Measurements from ENCODE around the gene CKS1B.

Gene CKS1B

GRCh38 chr1:155016231-155016831 lies 41.9 kb downstream of the CKS1B start:
- DNase-seq: no peak

- DNase-seq: peak; percentile 88
These were observed 42.8 kb downstream of the CKS1B start for GRCh38 chr1:155017041-155017945.

- DNase-seq: no peak
These were observed 43.5 kb downstream of the CKS1B start for GRCh38 chr1:155017946-155018316.

DNA sequence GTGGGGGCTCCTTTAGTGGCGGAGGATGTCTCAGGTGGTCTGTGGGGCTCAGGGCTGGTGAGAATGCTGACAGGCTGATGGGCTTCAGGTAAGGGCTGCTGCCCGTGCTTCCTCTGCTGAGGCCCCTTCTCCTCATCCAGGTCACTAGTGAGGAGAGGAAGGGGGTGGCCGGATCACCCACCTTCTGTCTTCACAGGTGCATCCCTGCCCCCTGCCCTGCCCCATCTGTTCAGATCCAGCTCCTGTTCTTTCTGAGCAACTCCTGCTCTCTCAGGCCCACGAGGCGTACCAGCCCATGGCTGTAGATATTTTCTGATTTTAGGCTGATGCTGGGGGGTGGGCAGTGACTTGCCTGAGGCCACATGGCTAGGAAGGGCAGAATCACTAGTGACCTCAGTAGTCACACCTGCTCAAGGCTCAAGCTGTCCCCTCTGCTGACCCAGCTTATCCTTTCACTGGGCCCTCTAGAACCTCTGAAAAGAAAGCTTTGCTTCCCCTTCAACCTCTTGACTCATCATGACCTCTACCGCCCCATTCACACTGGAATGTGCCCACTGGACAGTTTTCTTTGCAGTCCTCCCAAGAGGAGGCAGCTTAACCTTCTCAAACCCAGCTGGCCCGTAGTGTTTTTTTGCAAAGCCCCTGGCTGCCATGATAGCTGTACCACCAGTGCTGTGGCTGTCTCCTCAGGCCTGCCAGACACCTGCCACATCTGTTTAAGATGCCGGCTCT lies 44.3 kb downstream of the CKS1B start:
- no peak for DNase-seq

DNA sequence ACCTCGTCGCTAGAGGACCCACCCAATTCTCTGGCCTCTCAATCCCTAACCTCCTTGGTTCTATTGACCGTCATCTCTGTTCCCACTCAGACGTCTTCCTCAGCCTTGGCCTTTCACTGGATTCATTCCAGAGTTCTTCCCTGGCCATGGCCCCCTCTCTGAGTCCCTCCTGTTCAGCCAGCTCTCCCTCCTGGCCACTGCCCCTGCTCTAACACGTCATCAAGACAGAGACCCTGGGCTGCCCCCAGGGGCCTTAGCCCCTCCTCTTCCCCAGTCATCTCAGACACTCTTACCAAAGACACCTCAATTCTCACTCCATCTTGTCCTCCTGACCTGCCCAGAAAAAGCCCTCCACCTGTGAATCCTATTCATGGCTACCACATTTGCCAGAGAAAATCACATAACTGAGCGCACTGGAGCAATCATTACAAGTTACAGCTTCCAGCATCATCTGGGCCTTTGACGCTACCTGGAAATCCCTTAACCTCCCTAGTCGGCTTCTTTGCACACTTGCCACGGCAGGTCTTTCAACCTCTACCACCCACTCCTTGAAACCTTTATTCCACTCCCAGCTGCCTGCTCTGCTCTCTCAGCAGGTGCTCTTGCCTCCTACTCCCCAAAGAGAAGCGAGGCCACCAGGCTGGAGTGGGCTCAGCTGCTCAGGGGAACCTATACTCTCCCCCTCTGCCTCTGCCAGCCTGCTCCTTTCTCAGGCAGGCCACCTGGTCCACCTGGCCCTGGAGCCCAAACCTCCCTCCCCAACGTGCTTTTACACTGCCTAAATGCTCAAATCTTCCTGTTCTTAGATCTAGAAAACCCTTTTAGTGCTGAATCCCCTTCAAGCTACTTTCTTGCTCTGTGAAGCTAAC lies 45.1 kb downstream of the CKS1B start:
- DNase-seq: no peak

GRCh38 chr1:155022136-155022926 lies 47.9 kb downstream of the CKS1B start:
- peak; percentile 8 for DNase-seq

GRCh38 chr1:155022927-155023236 lies 48.4 kb downstream of the CKS1B start:
- DNase-seq: no peak

- no peak for DNase-seq
These were observed 49.1 kb downstream of the CKS1B start for GRCh38 chr1:155023627-155024026.

- DNase-seq: no peak
These were observed 49.8 kb downstream of the CKS1B start for GRCh38 chr1:155024315-155024714.

- DNase-seq: no peak
These were observed 51.7 kb downstream of the CKS1B start for GRCh38 chr1:155026154-155026553.

DNA sequence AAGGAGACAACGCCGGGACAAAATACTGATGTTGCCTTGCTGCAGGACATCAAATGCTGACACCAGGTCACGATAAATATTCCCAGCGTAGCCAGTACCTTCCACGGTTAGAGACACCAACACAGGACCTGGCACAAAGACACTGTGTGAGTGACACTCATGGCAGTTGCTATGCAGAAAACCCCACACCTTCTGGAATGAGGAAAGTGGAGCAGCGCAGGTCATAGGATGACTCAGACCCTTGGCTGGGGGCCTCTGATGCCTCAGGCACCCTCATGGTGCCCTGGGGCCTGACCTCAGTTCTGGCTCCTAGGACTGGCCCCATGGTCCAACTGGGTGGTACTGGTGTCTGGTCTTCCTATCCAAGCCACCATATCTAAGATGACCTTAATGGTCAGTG lies 52.1 kb downstream of the CKS1B start:
- DNase-seq: peak; percentile 5
